Upper lobe of left lung (tissue), 6 donors: ENCODE results near the gene ANKRD10. TPM values are rescaled to one million over a fixed set of nuclear protein-coding genes. Genes with fewer than 3 reads are reported as not detected.

ENCODE experiments used
- ATAC-seq, 2 donors: fragments of 200-7000 bp; cut with Tn5 transposase; one replicate each; pipeline ENCODE4 v1.9.1; 2022; ENCODE audit warnings: mild to moderate bottlenecking in 2 of 2, moderate library complexity in 2 of 2; ENCODE audit not compliant: low FRiP score in 2 of 2
- DNase-seq, 2 donors: peaks; one replicate each; pipeline ENCODE4 v3.0.0-alpha.2; 2019 to 2020
- H3K27ac ChIP-seq, 4 donors: fragments of 200-600 bp; sonication (generic); one replicate each; pipeline ENCODE4 v1.5.1; 2016 to 2019
- H3K27me3 ChIP-seq, 4 donors: fragments of 200-600 bp; sonication (generic); one replicate each; pipeline ENCODE4 v1.5.1; 2017 to 2019
- H3K36me3 ChIP-seq, 4 donors: fragments of 200-600 bp; sonication (generic); one replicate each; pipeline ENCODE4 v1.5.1; 2016 to 2019
- H3K4me1 ChIP-seq, 4 donors: fragments of 200-600 bp; sonication (generic); one replicate each; pipeline ENCODE4 v1.5.1; 2018 to 2019
- H3K4me3 ChIP-seq, 4 donors: fragments of 200-600 bp; sonication (generic); one replicate each; pipeline ENCODE4 v1.5.1; 2017 to 2019; ENCODE audit warnings: mild to moderate bottlenecking in 2 of 4, moderate library complexity in 1 of 4
- H3K9me3 ChIP-seq, 4 donors: fragments of 200-600 bp; sonication (generic); one replicate each; pipeline ENCODE4 v1.5.1; 2018 to 2019
- CTCF ChIP-seq, 6 experiments: fragments of 450-650 bp in 4 of 6; fragments of 200-600 bp in 2 of 6; sonication (generic) in 2 of 6; IDR thresholded peaks; one replicate each; pipeline ENCODE4 v1.5.1; 2016 to 2019; ENCODE audit warnings: antibody characterized with exemption in 6 of 6
- EP300 ChIP-seq, 4 donors: sonication (generic); formaldehyde crosslinking; IDR thresholded peaks; one replicate each; pipeline ENCODE4 v1.5.1; 2017; ENCODE audit warnings: antibody characterized with exemption in 4 of 4, control low read depth in 2 of 4
- POLR2A ChIP-seq, 4 donors: fragments of 450-650 bp; IDR thresholded peaks; one replicate each; pipeline ENCODE4 v1.5.1; 2016 to 2017; ENCODE audit warnings: antibody characterized with exemption in 4 of 4, mild to moderate bottlenecking in 2 of 4
- POLR2AphosphoS5 ChIP-seq, 2 donors: sonication (generic); formaldehyde crosslinking; IDR thresholded peaks; one replicate each; pipeline ENCODE4 v1.5.1; 2017; ENCODE audit warnings: antibody characterized with exemption in 2 of 2
- WGBS, 2 donors: methylation state at CpG; one replicate each; pipeline ENCODE4 v1.1.5; 2017 to 2018; 5-methylcytosine and 5-hydroxymethylcytosine counted together
- total RNA-seq, 6 donors: library from RNA; depleted of rRNA in 4 of 6; stranded (reverse); fragments of >200 nt in 4 of 6; gene quantifications; one replicate each; pipeline versions ENCODE4 v1.1.0 to v1.2.1, GENCODE V29; 2016 to 2021
- donor health status: DM: no; HTN: no; CAD: no; lungs with moderate emphysema.
- donor health status: DM: no; HTN: yes; CAD: no; lungs with severe emphysema.

ANKRD10 gene
- total RNA-seq, 6 donors from 2014 or later: 91.4 to 190 (median 107) TPM

DNA sequence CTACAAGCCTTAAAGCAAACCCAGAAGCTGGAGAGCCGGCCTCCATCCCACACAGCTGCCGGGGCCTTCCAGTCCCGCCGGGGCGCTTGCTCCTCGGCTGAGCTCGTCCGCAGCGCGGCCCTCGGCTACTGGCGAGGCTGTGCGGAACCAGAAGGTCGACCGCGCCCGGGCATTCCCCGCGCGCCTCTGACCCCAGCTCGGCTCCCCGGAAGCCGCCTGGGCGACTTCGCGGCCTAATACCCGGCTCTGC, 863 bp downstream of the ANKRD10 start:
- DNase-seq (no peak), ATAC-seq (no peak)
- no peaks in the 10 kb centered on the region for H3K27me3 ChIP-seq
- H3K9me3 ChIP-seq: no peaks in the 10 kb centered on the region
- peaks cover 0 to 12% (median 6%) of the 10 kb centered on the region in 4 donors for H3K36me3 ChIP-seq
- WGBS, 2 donors: 0% methylated on average over 1 of the region's 27 CpGs; no CpG with 5 or more reads in 1 of the 2 donors
- H3K4me1 ChIP-seq: peaks cover 34 to 54% (median 46%) of the 10 kb centered on the region in 4 donors
- peak overlapping the region; percentile 84 to 99 (median 96) for H3K4me3 ChIP-seq
- peak overlapping the region; percentile 99 to 100 (median 100) for H3K27ac ChIP-seq
- TF ChIP-seq POLR2AphosphoS5 (IDR thresholded peaks at IDR 0.05) (no peak), CTCF (IDR thresholded peaks at IDR 0.05) (peak in 1 of 6 experiments; percentile 6), POLR2A (IDR thresholded peaks at IDR 0.05) (peak in 2 of 4 donors; percentile 16 to 35)

DNA sequence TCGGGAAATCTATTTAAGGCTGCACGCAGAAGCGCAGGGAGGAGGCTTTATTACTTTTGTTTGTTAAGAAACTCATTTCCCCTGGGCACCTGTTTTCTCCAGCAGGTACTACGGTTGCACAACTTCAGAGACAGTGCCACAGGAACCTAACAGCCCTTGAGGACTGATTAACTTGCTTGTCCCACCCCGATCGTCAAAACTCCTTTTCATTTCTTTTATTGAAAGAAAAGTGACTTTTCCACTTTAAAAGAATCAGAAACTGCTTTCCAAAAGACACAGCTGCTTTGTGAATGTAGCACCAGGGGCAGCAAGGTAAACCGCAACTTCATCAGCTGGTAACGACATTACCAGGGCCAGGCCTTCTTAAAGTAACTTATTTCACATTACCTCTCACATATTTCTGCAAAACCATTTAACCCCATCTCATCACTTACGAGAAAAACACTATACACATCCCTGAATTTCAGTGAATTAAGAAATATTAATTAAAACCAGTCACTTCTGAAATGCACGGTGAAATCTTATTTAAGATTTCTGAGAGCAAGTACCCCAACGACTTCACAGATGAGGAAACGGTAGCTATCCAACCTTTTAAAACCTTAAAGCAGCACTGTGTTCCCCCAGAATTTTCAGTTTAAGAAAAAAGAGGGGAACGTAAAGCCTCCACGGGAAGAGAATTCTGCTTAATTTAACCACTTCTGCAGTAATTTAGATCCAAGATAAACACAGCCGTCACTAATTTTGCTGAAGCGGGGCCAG, 1.4 kb downstream of the ANKRD10 start:
- Histone ChIP-seq H3K27me3 (no peaks in the 10 kb centered on the region), H3K36me3 (peaks cover 0 to 15% (median 6%) of the 10 kb centered on the region in 4 donors), H3K4me1 (peaks cover 38 to 59% (median 50%) of the 10 kb centered on the region in 4 donors), H3K27ac (peak overlapping the region; percentile 99 to 100 (median 100)), H3K4me3 (peak overlapping the region; percentile 84 to 99 (median 96)), H3K9me3 (no peaks in the 10 kb centered on the region)
- ATAC-seq (no peak), DNase-seq (peak in 1 of 2 donors; percentile 56)
- TF ChIP-seq CTCF (IDR thresholded peaks at IDR 0.05) (peak in 1 of 6 experiments; percentile 10), POLR2AphosphoS5 (IDR thresholded peaks at IDR 0.05) (no peak)
- WGBS, 2 donors: 1 to 3% methylated on average over 16 of the region's 16 CpGs

- Histone ChIP-seq H3K27ac (peak overlapping the region; percentile 99 to 100 (median 100)), H3K27me3 (no peaks in the 10 kb centered on the region), H3K4me1 (peaks cover 46 to 66% (median 59%) of the 10 kb centered on the region in 4 donors), H3K36me3 (peaks cover 0 to 15% (median 6%) of the 10 kb centered on the region in 4 donors), H3K9me3 (no peaks in the 10 kb centered on the region), H3K4me3 (peak overlapping the region in 3 of 4 donors; percentile 95 to 99 (median 98))
- WGBS, 2 donors: 29 to 33% methylated on average over 10 of the region's 10 CpGs
- TF ChIP-seq EP300 (IDR thresholded peaks at IDR 0.05) (no peak), CTCF (IDR thresholded peaks at IDR 0.05) (no peak), POLR2A (IDR thresholded peaks at IDR 0.05) (no peak), POLR2AphosphoS5 (IDR thresholded peaks at IDR 0.05) (no peak)
- no peak for ATAC-seq
- no peak for DNase-seq
Observed at GRCh38 chr13:110912651-110913051, 2.2 kb downstream of the ANKRD10 start.

GRCh38 chr13:110911880-110912279, 3.0 kb downstream of the ANKRD10 start:
- Histone ChIP-seq H3K9me3 (no peaks in the 10 kb centered on the region), H3K36me3 (peaks cover 0 to 15% (median 6%) of the 10 kb centered on the region in 4 donors), H3K27ac (peak overlapping the region in 2 of 4 donors; percentile 5 to 99), H3K4me3 (no peak overlapping the region), H3K4me1 (peaks cover 49 to 68% (median 63%) of the 10 kb centered on the region in 4 donors), H3K27me3 (no peaks in the 10 kb centered on the region)
- 79 to 83% methylated on average over 2 of the region's 2 CpGs for WGBS, 2 donors
- TF ChIP-seq POLR2A (IDR thresholded peaks at IDR 0.05) (no peak), EP300 (IDR thresholded peaks at IDR 0.05) (no peak), CTCF (IDR thresholded peaks at IDR 0.05) (no peak), POLR2AphosphoS5 (IDR thresholded peaks at IDR 0.05) (no peak)
- no peak for DNase-seq
- no peak for ATAC-seq
